Lower leg skin (tissue), 3 donors: Measurements from ENCODE around the gene STK16.

ENCODE experiments used
- POLR2A ChIP-seq, 2 donors: fragments of 450-650 bp; IDR thresholded peaks; one replicate each; pipeline ENCODE4 v1.6.1; 2016 to 2017; ENCODE audit warnings: antibody characterized with exemption in 2 of 2, mild to moderate bottlenecking in 1 of 2, moderate library complexity in 1 of 2
- TF ChIP-seq, protein P1 (sequence below), 3 donors: fragments of 450-650 bp; IDR thresholded peaks; one replicate each; pipeline ENCODE4 v1.5.1; 2016; ENCODE audit warnings: antibody characterized with exemption in 3 of 3, mild to moderate bottlenecking in 3 of 3, moderate library complexity in 2 of 3

DNA sequence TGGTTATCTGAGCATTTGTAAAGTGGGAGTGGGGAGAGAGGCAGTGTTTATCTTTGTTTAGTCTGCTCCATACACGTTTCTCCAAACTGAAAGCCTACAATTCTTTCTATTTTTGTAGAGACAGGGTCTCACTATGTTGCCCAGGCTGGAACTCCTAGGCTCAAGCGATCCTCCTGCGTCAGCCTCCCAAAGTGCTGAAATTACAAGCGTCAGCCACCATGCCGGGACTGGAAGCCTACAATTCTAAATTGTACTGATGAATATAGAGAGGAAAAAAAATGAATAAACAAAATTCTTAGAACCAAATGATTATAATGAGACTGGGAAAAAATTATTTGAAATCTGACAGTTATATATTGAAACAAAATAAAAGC, 40.1 kb upstream of the STK16 start:
- TF ChIP-seq, protein P1, sequence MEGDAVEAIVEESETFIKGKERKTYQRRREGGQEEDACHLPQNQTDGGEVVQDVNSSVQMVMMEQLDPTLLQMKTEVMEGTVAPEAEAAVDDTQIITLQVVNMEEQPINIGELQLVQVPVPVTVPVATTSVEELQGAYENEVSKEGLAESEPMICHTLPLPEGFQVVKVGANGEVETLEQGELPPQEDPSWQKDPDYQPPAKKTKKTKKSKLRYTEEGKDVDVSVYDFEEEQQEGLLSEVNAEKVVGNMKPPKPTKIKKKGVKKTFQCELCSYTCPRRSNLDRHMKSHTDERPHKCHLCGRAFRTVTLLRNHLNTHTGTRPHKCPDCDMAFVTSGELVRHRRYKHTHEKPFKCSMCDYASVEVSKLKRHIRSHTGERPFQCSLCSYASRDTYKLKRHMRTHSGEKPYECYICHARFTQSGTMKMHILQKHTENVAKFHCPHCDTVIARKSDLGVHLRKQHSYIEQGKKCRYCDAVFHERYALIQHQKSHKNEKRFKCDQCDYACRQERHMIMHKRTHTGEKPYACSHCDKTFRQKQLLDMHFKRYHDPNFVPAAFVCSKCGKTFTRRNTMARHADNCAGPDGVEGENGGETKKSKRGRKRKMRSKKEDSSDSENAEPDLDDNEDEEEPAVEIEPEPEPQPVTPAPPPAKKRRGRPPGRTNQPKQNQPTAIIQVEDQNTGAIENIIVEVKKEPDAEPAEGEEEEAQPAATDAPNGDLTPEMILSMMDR (IDR thresholded peaks at IDR 0.05), result no peak
- no peak for TF ChIP-seq POLR2A (IDR thresholded peaks at IDR 0.05)
